Stimulated activated CD4-positive, alpha-beta T cell treated with anti-CD3 and anti-CD28 coated beads, Interleukin-4, amount 100 ng/mL, for 48 hours (primary cell): Measurements from ENCODE around the gene CCNL1.
"Not testable (repeated sequence)": the region's sequence is repeated elsewhere in the genome, so short reads cannot be mapped to it uniquely, and the experiment has no call there.

ENCODE experiments used
- DNase-seq, 2 donors: peaks; one replicate each; pipeline ENCODE4 v3.0.0-alpha.2; 2020; ENCODE audit warnings: low read depth in 2 of 2

CCNL1 gene

GRCh38 chr3:157103860-157104259 lies 56.1 kb downstream of the CCNL1 start:
- DNase-seq = no peak

GRCh38 chr3:157103280-157103679 lies 56.7 kb downstream of the CCNL1 start:
- no peak for DNase-seq

- not testable (repeated sequence) for DNase-seq
Measured at GRCh38 chr3:157102595-157102994, 57.4 kb downstream of the CCNL1 start.

- DNase-seq = no peak
Measured at GRCh38 chr3:157102098-157102497, 57.8 kb downstream of the CCNL1 start.

- no peak for DNase-seq
Measured at GRCh38 chr3:157101486-157101885, 58.5 kb downstream of the CCNL1 start.

GRCh38 chr3:157100608-157101396 lies 59.1 kb downstream of the CCNL1 start:
- no peak for DNase-seq

- no peak for DNase-seq
Measured at GRCh38 chr3:157100096-157100477, 59.9 kb downstream of the CCNL1 start.

- no peak for DNase-seq
Measured at GRCh38 chr3:157099326-157100095, 60.4 kb downstream of the CCNL1 start.

GRCh38 chr3:157098823-157099185 lies 61.1 kb downstream of the CCNL1 start:
- DNase-seq = no peak

GRCh38 chr3:157098121-157098822 lies 61.7 kb downstream of the CCNL1 start:
- no peak for DNase-seq
